Measurements from ENCODE around the gene HOXD10.

The HOXD10 gene

DNA sequence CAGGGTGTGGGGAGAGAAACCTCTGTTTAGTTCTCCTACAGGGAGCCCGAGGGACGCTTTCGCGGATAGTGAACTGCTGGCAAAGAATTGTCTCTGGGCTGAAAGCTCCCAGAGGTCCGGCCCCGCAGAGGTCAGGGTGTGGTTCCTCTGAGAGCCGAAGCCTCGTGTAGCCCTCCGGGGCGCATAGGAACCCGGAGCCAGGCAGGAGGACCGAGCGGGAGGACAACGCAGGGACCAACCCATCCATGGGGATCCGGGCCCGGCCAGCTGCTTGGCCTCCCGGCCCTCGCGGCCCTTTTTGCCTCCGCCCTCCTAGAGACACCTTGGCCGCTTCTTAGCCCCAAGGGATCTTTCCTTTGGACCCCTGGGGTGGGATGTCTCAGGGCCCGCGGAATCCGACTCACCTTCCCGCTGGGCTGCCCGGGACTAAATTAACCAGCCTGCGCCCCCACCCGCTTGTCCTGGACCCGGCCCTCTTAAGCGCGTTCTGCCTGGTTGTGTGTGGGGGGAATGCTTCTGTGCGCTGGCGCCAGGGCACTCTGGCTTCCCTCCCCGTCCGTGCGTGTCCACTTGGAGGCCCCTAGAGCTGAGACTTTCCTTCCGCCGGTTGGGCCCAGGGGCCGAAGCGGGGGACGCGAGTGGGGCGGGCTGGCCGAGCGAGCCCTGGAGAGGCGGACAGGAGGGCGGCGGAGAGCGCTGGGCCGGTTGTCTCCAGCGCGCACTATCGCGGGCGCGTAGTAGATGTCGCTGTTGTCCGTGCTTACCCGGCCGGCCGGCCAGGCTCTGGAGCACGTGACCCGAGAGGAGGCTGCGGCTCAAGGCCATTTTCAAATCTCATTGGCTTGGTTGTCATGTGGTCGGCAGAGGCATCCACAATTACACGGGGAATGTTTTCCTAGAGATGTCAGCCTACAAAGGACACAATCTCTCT lies at the start of gene HOXD10:
HOXD10 (plus strand) TSS at position 896 of the 931 bp plus-strand sequence. CDS start 56 bp downstream, outside the sequence.
- no peak for DNase-seq (ENCODE audit: low read depth, low spot score)
- in situ Hi-C loops (cut with HindIII; ENCODE audit: low sequenced_read_pairs) = no loop called here
- no peak within 1 kb of the TSS for H3K4me3 ChIP-seq (ENCODE audit: low read depth, low read length)
- peak; percentile 29 for TF ChIP-seq CTCF (IDR thresholded peaks at IDR 0.05; ENCODE audit: low read depth, low read length)

DNA sequence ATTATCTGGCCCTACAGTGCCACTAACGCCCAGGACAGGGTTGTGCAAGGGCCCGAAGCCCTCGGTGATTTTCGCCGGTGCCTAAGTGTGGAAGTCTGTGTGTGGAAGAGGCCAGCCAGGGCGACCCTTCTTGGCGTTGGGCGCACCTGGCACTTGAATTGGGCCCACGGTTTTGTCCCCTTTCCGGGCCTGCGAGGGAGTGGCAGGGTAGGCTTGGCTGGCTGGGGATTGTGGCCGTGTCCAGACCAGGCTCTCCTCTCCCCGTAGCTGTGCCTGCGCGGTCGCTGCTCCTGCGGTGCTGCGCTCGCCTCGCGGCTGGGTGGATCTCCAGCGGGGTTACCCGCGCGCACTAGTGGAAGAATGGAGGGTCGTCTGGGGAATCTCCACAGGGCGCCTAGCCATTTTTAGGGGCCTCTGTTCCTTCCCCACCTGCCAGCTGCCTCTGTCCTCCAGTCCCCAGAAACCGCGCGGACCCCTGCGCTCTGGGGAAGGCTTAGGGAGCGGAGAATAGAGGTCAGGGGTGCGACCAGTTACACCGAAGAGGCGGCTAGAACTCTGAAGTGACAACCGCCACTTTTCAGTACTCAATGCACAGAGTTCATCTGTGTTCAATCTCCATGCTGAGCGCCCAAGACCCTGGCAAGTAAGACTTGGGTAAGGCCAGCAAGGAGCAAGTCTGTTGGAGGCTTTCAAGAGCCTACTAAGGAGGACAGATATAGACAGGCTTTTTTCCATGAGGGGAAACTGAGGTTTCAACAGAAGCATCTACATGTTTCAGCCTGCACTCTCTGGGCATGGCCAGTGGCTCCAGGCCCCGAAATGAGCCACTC lies 48.8 kb upstream of the HOXD10 start:
- in situ Hi-C loops (cut with HindIII; ENCODE audit: low sequenced_read_pairs) = no loop called here
- no peak for TF ChIP-seq CTCF (IDR thresholded peaks at IDR 0.05; ENCODE audit: low read depth, low read length)
- DNase-seq (ENCODE audit: low read depth, low spot score) = no peak
- H3K4me3 ChIP-seq (ENCODE audit: low read depth, low read length) = peak overlapping the region; percentile 0

- no peak for DNase-seq (ENCODE audit: low read depth, low spot score)
- no peak for TF ChIP-seq CTCF (IDR thresholded peaks at IDR 0.05; ENCODE audit: low read depth, low read length)
- no peak overlapping the region for H3K4me3 ChIP-seq (ENCODE audit: low read depth, low read length)
- in situ Hi-C loops (cut with HindIII; ENCODE audit: low sequenced_read_pairs) = no loop called here
Observed at GRCh38 chr2:176068419-176068832, 48.2 kb upstream of the HOXD10 start.

DNA sequence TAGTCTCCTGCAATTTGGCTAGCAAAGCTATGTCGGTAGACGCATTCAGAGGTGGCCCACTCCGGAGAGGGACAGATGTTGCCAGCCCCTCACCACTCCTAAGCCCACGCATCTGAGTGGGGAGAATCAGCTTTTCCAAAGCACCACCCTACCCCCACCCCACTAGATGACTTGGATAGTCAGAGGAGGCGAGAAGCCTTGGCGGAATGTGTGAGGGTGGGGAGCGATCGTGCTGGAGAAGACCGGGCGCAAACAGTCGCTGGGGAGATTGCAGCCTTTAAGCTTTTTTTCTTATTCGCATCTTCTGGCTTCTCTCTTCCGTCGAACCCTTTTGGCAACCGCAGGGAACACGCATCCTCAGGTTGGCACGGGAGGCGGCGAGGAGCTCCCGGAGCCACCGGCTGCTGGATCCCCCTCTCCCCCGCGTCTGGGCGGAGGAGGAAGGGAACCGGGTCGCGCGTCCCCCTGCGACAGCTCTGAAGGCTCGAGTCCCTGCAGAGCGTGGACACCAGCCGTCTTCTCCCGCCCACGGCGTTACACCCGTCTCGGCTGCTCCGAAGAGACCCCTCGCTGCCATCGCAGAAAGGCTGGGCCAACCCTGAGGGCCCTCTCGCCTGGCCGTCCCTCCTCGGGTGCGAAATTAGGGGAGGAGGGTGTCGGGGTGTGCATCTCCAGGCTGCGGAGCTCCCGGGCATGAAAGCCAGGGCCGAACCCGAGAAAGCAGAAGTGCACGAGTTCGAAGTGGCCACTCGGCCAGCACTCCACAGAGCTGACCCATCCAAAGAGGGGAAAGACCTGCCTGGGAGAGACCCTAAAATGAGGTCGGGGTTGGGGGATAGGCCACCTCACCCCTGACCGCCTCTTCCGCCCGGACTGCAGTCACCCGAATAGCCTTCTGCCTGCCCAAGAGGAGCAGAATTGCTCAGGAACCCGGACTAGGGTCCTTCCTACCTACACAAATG lies 45.0 kb upstream of the HOXD10 start:
- TF ChIP-seq CTCF (IDR thresholded peaks at IDR 0.05; ENCODE audit: low read depth, low read length) = no peak
- in situ Hi-C loops (cut with HindIII; ENCODE audit: low sequenced_read_pairs) = no loop called here
- DNase-seq (ENCODE audit: low read depth, low spot score) = no peak
- H3K4me3 ChIP-seq (ENCODE audit: low read depth, low read length) = no peak overlapping the region

DNA sequence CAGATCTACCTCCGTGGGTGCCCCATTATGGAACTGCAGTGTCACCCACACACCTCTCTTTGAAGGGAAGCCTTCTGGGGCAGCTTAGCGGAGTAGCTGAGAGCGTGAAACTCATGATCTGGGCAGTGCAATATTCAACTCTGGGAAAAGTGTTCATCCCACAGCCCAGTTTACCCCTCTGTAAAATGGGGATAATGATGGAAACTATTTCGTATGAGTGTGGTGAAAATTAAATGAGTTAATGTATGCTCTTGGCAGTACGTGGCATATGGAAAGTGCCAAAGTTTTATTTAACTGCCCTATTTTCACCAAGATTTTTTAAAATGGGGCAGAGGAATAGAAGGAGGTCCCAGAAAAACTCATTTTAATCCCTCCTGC lies 44.3 kb upstream of the HOXD10 start:
- DNase-seq (ENCODE audit: low read depth, low spot score) = no peak
- H3K4me3 ChIP-seq (ENCODE audit: low read depth, low read length) = no peak overlapping the region
- TF ChIP-seq CTCF (IDR thresholded peaks at IDR 0.05; ENCODE audit: low read depth, low read length) = no peak
- in situ Hi-C loops (cut with HindIII; ENCODE audit: low sequenced_read_pairs) = no loop called here
